Ishikawa (cell line): ENCODE measurements around the gene BASP1.

ENCODE experiments used
- CEBPB ChIP-seq: IDR thresholded peaks from 2 replicates; pipeline ENCODE4 v1.6.1; 2012
- CREB1 ChIP-seq: IDR thresholded peaks from 2 replicates; pipeline ENCODE4 v1.6.1; 2012; ENCODE audit warnings: low read depth
- EGR1 ChIP-seq: IDR thresholded peaks from 2 replicates; pipeline ENCODE4 v1.6.1; 2012
- EP300 ChIP-seq: IDR thresholded peaks from 2 replicates; pipeline ENCODE4 v1.6.1; 2012; ENCODE audit warnings: borderline replicate concordance
- FOXM1 ChIP-seq: IDR thresholded peaks from 2 replicates; pipeline ENCODE4 v1.6.1; 2012; ENCODE audit warnings: low read depth, borderline replicate concordance
- NFIC ChIP-seq: IDR thresholded peaks from 2 replicates; pipeline ENCODE4 v1.6.1; 2012
- RAD21 ChIP-seq: IDR thresholded peaks from 2 replicates; pipeline ENCODE4 v1.6.1; 2012; ENCODE audit warnings: low read depth
- TAF1 ChIP-seq: IDR thresholded peaks from 2 replicates; pipeline ENCODE4 v1.6.1; 2012; ENCODE audit warnings: low read depth, mild to moderate bottlenecking
- TCF12 ChIP-seq: IDR thresholded peaks from 2 replicates; pipeline ENCODE4 v1.6.1; 2012; ENCODE audit warnings: low read depth
- TEAD4 ChIP-seq: IDR thresholded peaks from 2 replicates; pipeline ENCODE4 v1.6.1; 2012
- YY1 ChIP-seq: IDR thresholded peaks from 2 replicates; pipeline ENCODE4 v1.6.1; 2012; ENCODE audit warnings: low read depth
- ZBTB7A ChIP-seq: IDR thresholded peaks from 2 replicates; pipeline ENCODE4 v1.6.1; 2012; ENCODE audit warnings: low read depth
- TF ChIP-seq, protein P1 (sequence below): IDR thresholded peaks from 2 replicates; pipeline ENCODE4 v1.6.1; 2012; ENCODE audit warnings: low read depth, mild to moderate bottlenecking
- TF ChIP-seq, protein P2 (sequence below): IDR thresholded peaks from 2 replicates; pipeline ENCODE4 v1.6.1; 2012
- TF ChIP-seq, protein P3 (sequence below): IDR thresholded peaks from 2 replicates; pipeline ENCODE4 v1.6.1; 2012

The BASP1 gene

DNA sequence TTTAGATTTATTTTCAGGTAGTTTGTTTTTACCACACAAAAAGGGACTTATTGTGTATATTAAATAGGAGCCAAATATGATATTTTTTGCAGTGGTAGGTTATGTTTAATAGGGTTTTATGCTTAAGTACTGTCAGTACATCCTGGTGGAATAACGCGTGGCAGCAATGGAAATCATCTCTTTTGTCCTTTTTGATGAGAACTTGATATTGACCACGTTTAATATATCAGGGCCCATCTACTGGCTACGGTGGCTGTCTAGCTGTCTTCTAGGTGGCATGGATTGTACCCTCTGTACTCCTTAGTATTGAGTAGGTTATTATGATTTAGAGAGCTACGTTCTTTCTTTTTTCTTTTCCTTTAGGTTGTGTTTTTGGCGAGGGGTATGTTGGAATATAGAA, 2.6 kb downstream of the BASP1 start:
- no peak for TF ChIP-seq FOXM1
- no peak for TF ChIP-seq EGR1
- TF ChIP-seq TCF12: no peak
- no peak for TF ChIP-seq EP300
- TF ChIP-seq, protein P1, sequence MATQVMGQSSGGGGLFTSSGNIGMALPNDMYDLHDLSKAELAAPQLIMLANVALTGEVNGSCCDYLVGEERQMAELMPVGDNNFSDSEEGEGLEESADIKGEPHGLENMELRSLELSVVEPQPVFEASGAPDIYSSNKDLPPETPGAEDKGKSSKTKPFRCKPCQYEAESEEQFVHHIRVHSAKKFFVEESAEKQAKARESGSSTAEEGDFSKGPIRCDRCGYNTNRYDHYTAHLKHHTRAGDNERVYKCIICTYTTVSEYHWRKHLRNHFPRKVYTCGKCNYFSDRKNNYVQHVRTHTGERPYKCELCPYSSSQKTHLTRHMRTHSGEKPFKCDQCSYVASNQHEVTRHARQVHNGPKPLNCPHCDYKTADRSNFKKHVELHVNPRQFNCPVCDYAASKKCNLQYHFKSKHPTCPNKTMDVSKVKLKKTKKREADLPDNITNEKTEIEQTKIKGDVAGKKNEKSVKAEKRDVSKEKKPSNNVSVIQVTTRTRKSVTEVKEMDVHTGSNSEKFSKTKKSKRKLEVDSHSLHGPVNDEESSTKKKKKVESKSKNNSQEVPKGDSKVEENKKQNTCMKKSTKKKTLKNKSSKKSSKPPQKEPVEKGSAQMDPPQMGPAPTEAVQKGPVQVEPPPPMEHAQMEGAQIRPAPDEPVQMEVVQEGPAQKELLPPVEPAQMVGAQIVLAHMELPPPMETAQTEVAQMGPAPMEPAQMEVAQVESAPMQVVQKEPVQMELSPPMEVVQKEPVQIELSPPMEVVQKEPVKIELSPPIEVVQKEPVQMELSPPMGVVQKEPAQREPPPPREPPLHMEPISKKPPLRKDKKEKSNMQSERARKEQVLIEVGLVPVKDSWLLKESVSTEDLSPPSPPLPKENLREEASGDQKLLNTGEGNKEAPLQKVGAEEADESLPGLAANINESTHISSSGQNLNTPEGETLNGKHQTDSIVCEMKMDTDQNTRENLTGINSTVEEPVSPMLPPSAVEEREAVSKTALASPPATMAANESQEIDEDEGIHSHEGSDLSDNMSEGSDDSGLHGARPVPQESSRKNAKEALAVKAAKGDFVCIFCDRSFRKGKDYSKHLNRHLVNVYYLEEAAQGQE: no peak
- no peak for TF ChIP-seq RAD21
- TF ChIP-seq TAF1: no peak
- no peak for TF ChIP-seq CREB1
- no peak for TF ChIP-seq CEBPB
- no peak for TF ChIP-seq YY1
- TF ChIP-seq NFIC: no peak
- TF ChIP-seq, protein P2, sequence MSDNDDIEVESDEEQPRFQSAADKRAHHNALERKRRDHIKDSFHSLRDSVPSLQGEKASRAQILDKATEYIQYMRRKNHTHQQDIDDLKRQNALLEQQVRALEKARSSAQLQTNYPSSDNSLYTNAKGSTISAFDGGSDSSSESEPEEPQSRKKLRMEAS: no peak
- TF ChIP-seq, protein P3, sequence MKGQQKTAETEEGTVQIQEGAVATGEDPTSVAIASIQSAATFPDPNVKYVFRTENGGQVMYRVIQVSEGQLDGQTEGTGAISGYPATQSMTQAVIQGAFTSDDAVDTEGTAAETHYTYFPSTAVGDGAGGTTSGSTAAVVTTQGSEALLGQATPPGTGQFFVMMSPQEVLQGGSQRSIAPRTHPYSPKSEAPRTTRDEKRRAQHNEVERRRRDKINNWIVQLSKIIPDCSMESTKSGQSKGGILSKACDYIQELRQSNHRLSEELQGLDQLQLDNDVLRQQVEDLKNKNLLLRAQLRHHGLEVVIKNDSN: no peak
- TF ChIP-seq TEAD4: no peak
- TF ChIP-seq ZBTB7A: no peak

DNA sequence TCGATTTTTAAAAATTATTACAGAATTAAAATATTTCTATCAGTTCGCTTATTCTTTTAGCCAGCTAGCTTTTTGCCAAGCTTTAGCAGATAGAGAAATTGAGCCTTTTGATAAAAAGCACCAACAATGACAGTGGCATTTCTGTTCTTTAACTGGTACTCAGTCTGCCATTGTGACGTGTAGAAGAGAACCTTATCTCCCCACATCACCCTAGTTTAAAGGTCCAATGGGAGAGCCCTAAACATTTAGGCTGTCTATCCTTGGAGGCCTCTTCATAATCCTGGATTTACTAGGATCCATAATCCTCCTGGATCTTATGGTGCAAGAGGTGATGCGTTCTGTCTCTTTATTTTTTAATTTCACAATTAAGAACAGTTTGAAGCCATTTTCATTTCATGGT, 3.0 kb downstream of the BASP1 start:
- TF ChIP-seq FOXM1 (no peak), NFIC (no peak), TAF1 (no peak), CREB1 (no peak), TCF12 (no peak), EP300 (no peak), TEAD4 (no peak), CEBPB (no peak), YY1 (no peak)
- TF ChIP-seq, protein P1: no peak
- TF ChIP-seq, protein P2: no peak

DNA sequence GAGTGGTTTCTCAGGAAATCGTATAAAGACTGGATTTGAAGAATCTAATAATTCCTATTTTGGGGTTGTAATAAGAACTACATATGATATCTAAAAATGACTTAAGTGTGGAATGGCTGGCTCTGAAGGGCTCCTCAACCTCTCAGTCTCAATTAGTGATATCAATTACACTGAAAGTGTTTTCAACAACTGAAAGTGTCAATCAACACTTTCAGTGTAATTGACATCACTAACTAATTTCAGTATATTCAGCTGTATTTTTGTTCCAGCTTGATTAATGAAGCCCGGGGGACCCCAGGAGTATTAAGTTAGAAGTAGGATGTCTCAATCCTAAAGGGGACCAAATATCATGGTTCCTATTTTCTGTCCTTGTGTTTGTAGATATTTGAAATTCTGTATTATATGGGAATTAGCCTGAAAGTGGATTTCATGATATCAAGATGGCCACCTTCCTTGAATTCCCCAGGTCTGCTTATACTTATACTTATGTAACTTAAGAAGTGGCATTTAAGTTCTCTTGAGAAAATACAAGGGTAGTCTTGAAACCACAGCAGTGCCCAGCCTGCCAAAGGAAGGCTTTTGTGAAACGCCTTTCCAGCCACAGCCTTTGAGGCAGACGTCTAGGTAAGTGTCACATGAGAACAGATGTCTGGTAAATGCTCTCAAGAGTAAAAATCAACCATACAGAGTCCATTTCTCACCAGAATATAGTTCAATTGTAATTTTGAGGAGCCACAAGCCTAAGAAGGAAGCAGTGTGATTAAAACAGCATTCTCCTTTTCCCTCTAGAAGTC, 4.6 kb downstream of the BASP1 start:
- TF ChIP-seq YY1: no peak
- TF ChIP-seq, protein P1: no peak
- TF ChIP-seq ZBTB7A: no peak
- TF ChIP-seq CREB1: no peak
- TF ChIP-seq EGR1: no peak
- TF ChIP-seq, protein P3: no peak
- TF ChIP-seq TCF12: no peak
- no peak for TF ChIP-seq EP300
- no peak for TF ChIP-seq TEAD4
- TF ChIP-seq RAD21: no peak
- no peak for TF ChIP-seq CEBPB
- no peak for TF ChIP-seq FOXM1
- no peak for TF ChIP-seq NFIC
- TF ChIP-seq, protein P2: no peak
- TF ChIP-seq TAF1: no peak

DNA sequence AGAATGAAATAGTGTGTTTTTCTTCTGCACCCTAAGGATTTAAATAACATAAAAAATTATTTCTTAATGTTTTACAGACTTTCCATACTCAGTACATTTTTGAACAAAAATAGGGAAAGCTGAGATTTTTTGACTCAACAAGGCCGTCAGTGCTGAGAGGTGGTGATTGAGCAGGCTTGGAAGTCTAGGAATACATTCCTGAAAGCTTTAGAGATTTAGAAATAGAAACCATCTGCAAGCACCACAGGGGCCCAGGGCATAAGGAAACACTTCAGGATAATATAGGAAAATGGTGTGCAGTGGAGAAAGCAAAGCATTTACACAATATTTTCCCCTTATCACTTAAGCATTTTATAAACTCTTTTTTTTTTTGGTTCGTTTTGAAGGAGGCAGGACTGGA, 5.2 kb downstream of the BASP1 start:
- TF ChIP-seq CREB1 (no peak), YY1 (no peak), EGR1 (no peak), NFIC (no peak), TEAD4 (no peak), EP300 (no peak)
- TF ChIP-seq, protein P3: no peak
- TF ChIP-seq, protein P2: no peak
